Ovary (tissue), 3 donors: ENCODE measurements around the gene CYB5RL.

Experiments
- CTCF ChIP-seq, 3 donors: fragments of 450-650 bp in 2 of 3; fragments of 200-600 bp in 1 of 3; IDR thresholded peaks; one replicate each; pipeline versions ENCODE4 v1.5.1 to v1.8.0; 2016 to 2022; ENCODE audit warnings: antibody characterized with exemption in 3 of 3, mild to moderate bottlenecking in 1 of 3
- EP300 ChIP-seq: sonication (generic); formaldehyde crosslinking; IDR thresholded peaks from one replicate; pipeline ENCODE4 v1.6.1; 2017; ENCODE audit warnings: antibody characterized with exemption
- donor health status: DM: no; HTN: no; CAD: no.

GRCh38 chr1:54163573-54163972 lies 36.3 kb downstream of the CYB5RL start:
- TF ChIP-seq CTCF (IDR thresholded peaks at IDR 0.05), result no peak
- no peak for TF ChIP-seq EP300
